Neural progenitor cell (in vitro differentiated cells): ENCODE results near the gene TMEM63C.

Source experiments
- EZH2 ChIP-seq: fragments of 200-600 bp; sonication (generic); IDR thresholded peaks from 2 replicates; pipeline ENCODE4 v1.6.1; 2017; ENCODE audit warnings: antibody characterized with exemption, mild to moderate bottlenecking, moderate library complexity
- TF ChIP-seq, protein P1 (sequence below): fragments of 200-600 bp; sonication (generic); IDR thresholded peaks from 2 replicates; pipeline ENCODE4 v1.5.1; 2017; ENCODE audit warnings: antibody characterized with exemption, mild to moderate bottlenecking

DNA sequence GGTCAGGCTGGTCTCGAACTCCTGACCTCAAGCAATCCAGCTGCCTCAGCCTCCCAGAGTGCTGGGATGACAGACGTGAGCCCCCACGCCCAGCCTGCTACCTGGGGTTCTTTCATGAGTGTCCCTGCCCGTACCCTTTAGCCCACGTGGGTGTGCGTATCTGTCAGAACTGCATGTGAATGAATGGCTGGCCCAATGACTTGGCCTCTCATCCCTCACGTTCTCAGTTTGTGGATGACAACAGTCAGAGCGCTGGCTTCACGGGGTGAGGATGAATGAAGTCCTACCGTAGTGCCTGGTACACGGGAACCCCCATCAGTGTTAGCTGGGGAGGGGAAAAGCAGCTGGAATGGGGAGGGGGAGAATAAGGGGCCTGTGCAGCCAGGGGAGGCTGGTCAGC, 23.9 kb upstream of the TMEM63C start:
- TF ChIP-seq, protein P1, sequence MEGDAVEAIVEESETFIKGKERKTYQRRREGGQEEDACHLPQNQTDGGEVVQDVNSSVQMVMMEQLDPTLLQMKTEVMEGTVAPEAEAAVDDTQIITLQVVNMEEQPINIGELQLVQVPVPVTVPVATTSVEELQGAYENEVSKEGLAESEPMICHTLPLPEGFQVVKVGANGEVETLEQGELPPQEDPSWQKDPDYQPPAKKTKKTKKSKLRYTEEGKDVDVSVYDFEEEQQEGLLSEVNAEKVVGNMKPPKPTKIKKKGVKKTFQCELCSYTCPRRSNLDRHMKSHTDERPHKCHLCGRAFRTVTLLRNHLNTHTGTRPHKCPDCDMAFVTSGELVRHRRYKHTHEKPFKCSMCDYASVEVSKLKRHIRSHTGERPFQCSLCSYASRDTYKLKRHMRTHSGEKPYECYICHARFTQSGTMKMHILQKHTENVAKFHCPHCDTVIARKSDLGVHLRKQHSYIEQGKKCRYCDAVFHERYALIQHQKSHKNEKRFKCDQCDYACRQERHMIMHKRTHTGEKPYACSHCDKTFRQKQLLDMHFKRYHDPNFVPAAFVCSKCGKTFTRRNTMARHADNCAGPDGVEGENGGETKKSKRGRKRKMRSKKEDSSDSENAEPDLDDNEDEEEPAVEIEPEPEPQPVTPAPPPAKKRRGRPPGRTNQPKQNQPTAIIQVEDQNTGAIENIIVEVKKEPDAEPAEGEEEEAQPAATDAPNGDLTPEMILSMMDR, result peak; percentile 13
- no peak for TF ChIP-seq EZH2
